Fibroblast of villous mesenchyme (primary cell): ENCODE results near the gene RHOH. TPM values are rescaled to one million over a fixed set of nuclear protein-coding genes. Genes with fewer than 3 reads are reported as not detected.

Source experiments
- DNase-seq: peaks from one replicate; pipeline ENCODE4 v3.0.0-alpha.2; 2010; ENCODE audit warnings: low read depth
- H3K4me3 ChIP-seq: 2 replicates; pipeline ENCODE4 v1.5.1; 2011; ENCODE audit warnings: low read depth, mild to moderate bottlenecking, low read length
- total RNA-seq: library from RNA; depleted of rRNA; stranded (reverse); fragments of >200 nt; gene quantifications from 2 replicates; pipeline ENCODE4 v1.2.3, GENCODE V29; 2012
- TF ChIP-seq, protein P1 (sequence below): IDR thresholded peaks from 2 replicates; pipeline ENCODE4 v1.5.1; 2012; ENCODE audit warnings: low read depth, mild to moderate bottlenecking, low read length; ENCODE audit not compliant: insufficient read depth

RHOH gene
- total RNA-seq, 1 donor, result not detected

DNA sequence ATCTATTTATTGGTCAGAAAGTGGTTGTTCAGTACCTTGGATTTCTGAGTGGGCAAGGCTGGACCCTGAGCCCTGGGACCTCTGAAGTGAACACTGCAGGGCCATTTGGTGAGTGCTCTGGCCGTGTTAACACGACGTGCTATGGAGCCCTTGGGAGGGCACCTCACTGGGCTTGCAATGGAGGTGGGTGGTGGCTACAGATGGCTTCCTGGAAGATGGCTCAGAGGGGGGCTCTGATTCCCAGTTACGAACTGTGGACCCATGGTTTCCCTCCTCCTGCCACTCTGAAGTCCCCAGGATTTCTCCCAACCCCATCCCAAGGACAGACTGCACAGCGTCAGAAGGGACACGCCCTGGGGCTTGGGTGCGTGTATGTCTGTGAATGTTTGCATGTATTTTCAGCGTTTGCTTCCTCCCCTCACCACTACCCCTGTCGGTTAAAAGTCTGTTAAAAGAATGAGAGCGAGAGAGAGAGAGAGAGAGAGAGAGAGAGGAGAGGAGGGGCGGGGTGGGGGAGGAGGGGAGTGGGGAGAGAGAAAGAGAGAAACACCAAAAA lies 3.7 kb upstream of the RHOH start:
- TF ChIP-seq, protein P1, sequence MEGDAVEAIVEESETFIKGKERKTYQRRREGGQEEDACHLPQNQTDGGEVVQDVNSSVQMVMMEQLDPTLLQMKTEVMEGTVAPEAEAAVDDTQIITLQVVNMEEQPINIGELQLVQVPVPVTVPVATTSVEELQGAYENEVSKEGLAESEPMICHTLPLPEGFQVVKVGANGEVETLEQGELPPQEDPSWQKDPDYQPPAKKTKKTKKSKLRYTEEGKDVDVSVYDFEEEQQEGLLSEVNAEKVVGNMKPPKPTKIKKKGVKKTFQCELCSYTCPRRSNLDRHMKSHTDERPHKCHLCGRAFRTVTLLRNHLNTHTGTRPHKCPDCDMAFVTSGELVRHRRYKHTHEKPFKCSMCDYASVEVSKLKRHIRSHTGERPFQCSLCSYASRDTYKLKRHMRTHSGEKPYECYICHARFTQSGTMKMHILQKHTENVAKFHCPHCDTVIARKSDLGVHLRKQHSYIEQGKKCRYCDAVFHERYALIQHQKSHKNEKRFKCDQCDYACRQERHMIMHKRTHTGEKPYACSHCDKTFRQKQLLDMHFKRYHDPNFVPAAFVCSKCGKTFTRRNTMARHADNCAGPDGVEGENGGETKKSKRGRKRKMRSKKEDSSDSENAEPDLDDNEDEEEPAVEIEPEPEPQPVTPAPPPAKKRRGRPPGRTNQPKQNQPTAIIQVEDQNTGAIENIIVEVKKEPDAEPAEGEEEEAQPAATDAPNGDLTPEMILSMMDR, result no peak
- DNase-seq, result no peak

GRCh38 chr4:40193578-40193977 lies 3.3 kb upstream of the RHOH start:
- TF ChIP-seq, protein P1, result no peak

More for the DNA sequence above, 3.7 kb upstream of the RHOH start:
- H3K4me3 ChIP-seq, result no peak overlapping the region

DNA sequence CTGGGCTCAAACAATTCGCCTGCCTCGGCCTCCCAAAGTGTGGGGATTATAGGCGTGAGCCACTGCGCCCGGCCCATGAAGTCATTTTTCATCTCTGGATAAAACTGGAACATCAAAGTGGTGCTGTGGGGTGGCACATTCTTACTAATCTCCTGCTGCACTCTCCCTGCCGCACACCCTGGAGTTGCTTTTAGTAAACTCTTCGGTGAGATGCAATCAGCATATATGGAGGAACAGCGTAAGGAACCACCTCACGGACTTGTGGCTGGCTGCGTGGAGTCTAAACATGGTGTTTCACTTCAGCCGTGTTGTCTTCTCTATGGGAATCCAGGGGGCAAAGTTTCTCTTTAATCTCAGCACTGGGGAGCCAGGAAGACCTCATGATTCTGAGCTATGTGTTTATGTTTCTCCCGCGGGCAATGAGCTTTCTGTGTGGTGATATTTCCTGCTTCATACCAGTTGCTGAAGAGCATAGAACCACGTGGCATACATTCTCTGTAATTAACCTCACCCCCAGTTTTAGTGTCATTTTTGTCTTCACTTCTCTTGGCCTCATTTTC lies 2.1 kb upstream of the RHOH start:
- TF ChIP-seq, protein P1, result no peak
- DNase-seq, result peak; percentile 91
- H3K4me3 ChIP-seq, result peak overlapping the region; percentile 16

More at GRCh38 chr4:40193578-40193977, 3.3 kb upstream of the RHOH start:
- no peak overlapping the region for H3K4me3 ChIP-seq
- DNase-seq, result no peak

- TF ChIP-seq, protein P1, result no peak
- no peak for DNase-seq
- no peak overlapping the region for H3K4me3 ChIP-seq
Observed at GRCh38 chr4:40195182-40196177, 1.4 kb upstream of the RHOH start.

- TF ChIP-seq, protein P1, result no peak
- no peak overlapping the region for H3K4me3 ChIP-seq
- no peak for DNase-seq
Observed at GRCh38 chr4:40196272-40196671, 559 bp upstream of the RHOH start.

- DNase-seq, result no peak
- TF ChIP-seq, protein P1, result no peak
- H3K4me3 ChIP-seq, result no peak overlapping the region
Observed at GRCh38 chr4:40197879-40198689, 1.3 kb downstream of the RHOH start.
